Measurements from ENCODE around the gene DLGAP1.

The DLGAP1 gene

GRCh38 chr18:3848316-3848715 lies 606.8 kb downstream of the DLGAP1 start:
- no peak for DNase-seq

- no peak for DNase-seq
Observed at GRCh38 chr18:3845161-3845560, 609.9 kb downstream of the DLGAP1 start.

GRCh38 chr18:3842844-3843243 lies 612.3 kb downstream of the DLGAP1 start:
- no peak for DNase-seq

GRCh38 chr18:3840766-3841165 lies 614.3 kb downstream of the DLGAP1 start:
- DNase-seq: no peak

GRCh38 chr18:3839581-3839981 lies 615.5 kb downstream of the DLGAP1 start:
- no peak for DNase-seq

GRCh38 chr18:3836483-3837335 lies 618.4 kb downstream of the DLGAP1 start:
- DNase-seq: no peak

GRCh38 chr18:3832025-3832638 lies 623.0 kb downstream of the DLGAP1 start:
- DNase-seq: no peak

GRCh38 chr18:3830604-3831003 lies 624.5 kb downstream of the DLGAP1 start:
- no peak for DNase-seq

- DNase-seq: no peak
Observed at GRCh38 chr18:3827236-3827845, 627.8 kb downstream of the DLGAP1 start.

- no peak for DNase-seq
Observed at GRCh38 chr18:3826021-3826420, 629.1 kb downstream of the DLGAP1 start.

- no peak for DNase-seq
Observed at GRCh38 chr18:3824101-3824500, 631.0 kb downstream of the DLGAP1 start.

- no peak for DNase-seq
Observed at GRCh38 chr18:3823073-3823472, 632.0 kb downstream of the DLGAP1 start.

GRCh38 chr18:3821524-3821923 lies 633.6 kb downstream of the DLGAP1 start:
- no peak for DNase-seq

- no peak for DNase-seq
Observed at GRCh38 chr18:3819961-3820360, 635.1 kb downstream of the DLGAP1 start.

- no peak for DNase-seq
Observed at GRCh38 chr18:3816610-3817363, 638.3 kb downstream of the DLGAP1 start.

- no peak for DNase-seq
Observed at GRCh38 chr18:3815991-3816390, 639.1 kb downstream of the DLGAP1 start.

GRCh38 chr18:3814816-3815215 lies 640.3 kb downstream of the DLGAP1 start:
- DNase-seq: no peak

- no peak for DNase-seq
Observed at GRCh38 chr18:3810296-3810695, 644.8 kb downstream of the DLGAP1 start.

GRCh38 chr18:3808985-3809780 lies 645.9 kb downstream of the DLGAP1 start:
- no peak for DNase-seq

- DNase-seq: no peak
Observed at GRCh38 chr18:3806656-3807055, 648.5 kb downstream of the DLGAP1 start.

- no peak for DNase-seq
Observed at GRCh38 chr18:3804336-3804735, 650.8 kb downstream of the DLGAP1 start.

GRCh38 chr18:3803350-3803749 lies 651.8 kb downstream of the DLGAP1 start:
- DNase-seq: no peak

Measured in activated CD4-positive, alpha-beta T cell treated with anti-CD3 and anti-CD28 coated beads, Interleukin-2, amount 50 U/mL, for 4 hours (primary cell).